ENCODE data around the gene CUL1.

- TF ChIP-seq CTCF (conservative IDR thresholded peaks at IDR 0.05; ENCODE audit: low read depth in 2 of 2) (no peak), POLR2AphosphoS5 (IDR thresholded peaks at IDR 0.05; ENCODE audit: low read depth) (no peak), EZH2 (IDR thresholded peaks at IDR 0.05; ENCODE audit: low read depth, unreplicated experiment) (no peak), REST (IDR thresholded peaks at IDR 0.05; ENCODE audit: unreplicated experiment) (no peak)
Observed at GRCh38 chr7:148708026-148708885, 9.6 kb downstream of the CUL1 start.
